GM03348 (cell line): ENCODE data around the gene PLCD3.
A peak's percentile ranks its signal among the peaks of the same experiment; 100 is the strongest.
"Not testable (repeated sequence)": the region's sequence is repeated elsewhere in the genome, so short reads cannot be mapped to it uniquely, and the experiment has no call there.

Experiments
- DNase-seq: peaks from one replicate; pipeline ENCODE4 v3.0.0; 2012; ENCODE audit warnings: low spot score

PLCD3 gene

DNA sequence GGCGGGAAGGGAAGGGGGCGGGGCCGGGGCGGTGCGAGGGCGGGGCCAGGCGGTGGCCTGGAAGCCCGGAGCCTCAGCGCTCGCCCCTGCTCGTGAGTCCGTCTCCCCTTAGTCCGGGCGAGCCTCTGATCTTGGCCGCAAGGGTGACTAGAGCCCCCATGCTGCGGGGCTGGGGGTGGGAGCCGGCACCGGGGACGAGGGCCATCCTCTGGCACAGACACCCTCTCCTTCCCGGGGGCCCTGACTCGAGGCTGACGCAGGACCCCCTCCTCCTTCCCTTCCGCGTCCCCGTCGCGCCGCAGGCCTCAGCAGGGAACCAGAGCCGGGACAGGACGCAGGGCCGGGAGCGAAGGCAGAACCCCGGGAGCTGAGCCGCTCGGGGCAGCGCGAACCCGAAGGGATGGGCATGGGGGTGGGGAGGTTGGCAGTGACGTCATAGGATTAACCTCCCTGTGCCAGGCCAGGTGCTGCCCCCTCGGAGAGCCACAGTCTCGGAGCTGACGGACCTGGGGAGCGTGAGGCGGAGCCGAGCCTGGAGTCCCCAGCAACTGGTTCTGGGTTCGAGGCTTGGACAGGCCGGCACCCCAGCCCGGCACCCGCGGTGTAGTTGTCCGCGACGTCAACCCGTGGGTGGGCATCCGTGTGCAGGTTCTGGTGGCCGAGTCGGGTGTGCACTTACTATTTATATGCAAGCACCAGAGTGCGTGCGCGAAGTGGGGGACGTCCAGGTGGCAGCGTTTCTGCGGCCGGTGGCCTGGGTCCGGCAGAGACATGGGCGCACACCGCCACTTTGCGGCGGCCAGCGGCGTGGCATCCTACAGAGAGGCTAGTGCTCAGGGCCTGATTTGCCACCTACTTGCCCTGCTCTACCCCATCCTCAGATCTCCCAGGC, 503 bp upstream of the PLCD3 start:
- DNase-seq: peak; percentile 94

DNA sequence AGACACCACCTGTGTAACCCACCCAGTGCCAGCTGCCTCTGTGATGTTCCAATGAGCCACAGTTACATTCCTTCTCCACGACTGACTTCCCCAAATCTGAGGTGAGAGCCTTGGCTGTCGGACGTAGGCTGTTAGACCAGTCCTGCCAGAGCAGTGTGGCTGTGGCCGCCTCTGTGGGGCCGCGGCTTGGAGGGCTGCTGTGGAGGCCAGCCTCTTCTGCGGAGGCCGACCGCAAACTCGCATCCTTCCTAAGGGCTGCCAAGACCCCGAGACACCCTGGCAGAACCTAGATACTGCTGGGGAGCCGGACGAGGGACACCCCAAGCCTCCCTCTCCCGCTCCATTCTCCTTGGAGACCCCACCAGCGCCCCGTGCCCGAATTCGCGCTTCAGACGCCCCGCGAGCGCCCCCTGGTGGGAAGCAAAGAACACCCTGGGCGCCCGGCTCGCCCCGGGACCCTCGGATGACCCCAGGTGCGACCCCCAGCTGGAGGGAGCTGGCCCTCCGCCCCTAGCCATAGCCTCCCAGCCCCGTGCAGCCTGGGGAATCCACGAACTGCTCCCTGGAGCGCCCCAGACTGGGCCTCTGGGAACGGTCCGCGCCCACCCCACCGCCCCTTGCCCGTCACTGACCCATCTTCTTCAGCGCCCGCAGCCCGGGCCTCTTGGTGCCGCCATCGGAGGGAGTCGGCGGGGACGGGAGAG, 547 bp downstream of the PLCD3 start:
- peak; percentile 61 for DNase-seq

DNA sequence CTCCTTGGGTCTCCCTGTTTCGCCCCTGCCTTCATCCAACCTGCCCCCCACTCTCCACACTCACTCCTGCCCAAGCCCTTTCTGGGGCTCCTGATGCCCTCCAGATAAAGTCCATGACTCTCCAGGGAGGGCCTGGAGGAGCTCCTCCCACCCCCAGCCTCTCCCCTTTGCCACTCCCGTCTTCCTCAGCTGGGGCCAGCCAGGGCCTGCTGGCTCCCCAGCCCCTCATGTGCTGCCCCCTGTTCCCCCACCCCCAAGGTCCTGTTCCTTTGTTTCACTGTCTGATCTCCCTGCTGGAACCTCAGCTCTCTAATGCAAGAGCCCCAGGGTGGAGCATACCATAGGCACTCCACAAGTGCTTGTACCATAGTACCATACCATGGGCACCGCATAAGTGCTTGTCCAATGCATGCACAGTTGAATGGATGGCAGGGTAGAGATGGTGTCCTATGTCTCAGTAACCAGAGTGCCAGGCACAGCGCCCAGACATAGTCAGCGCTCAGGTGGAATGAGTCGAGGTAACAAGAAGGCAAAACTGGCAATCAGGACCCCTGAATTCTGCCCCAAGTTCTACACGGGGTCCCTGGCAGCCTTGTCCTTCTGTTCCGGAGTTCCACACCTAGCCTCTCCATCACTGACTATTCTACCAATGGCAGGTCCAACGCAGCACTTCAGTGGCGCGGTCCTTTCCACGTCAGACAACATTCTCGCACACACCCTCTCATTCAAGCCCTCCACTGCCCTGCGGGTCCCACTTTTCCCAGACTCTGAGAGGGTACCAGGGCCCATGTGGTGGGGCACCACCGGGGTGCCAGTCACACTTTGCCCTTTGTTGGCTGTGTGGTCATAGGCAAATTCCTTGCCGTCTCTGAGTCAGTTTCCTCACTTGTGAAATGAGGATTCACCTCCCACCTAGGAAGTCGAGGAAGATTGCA, 1.4 kb downstream of the PLCD3 start:
- DNase-seq: no peak

DNA sequence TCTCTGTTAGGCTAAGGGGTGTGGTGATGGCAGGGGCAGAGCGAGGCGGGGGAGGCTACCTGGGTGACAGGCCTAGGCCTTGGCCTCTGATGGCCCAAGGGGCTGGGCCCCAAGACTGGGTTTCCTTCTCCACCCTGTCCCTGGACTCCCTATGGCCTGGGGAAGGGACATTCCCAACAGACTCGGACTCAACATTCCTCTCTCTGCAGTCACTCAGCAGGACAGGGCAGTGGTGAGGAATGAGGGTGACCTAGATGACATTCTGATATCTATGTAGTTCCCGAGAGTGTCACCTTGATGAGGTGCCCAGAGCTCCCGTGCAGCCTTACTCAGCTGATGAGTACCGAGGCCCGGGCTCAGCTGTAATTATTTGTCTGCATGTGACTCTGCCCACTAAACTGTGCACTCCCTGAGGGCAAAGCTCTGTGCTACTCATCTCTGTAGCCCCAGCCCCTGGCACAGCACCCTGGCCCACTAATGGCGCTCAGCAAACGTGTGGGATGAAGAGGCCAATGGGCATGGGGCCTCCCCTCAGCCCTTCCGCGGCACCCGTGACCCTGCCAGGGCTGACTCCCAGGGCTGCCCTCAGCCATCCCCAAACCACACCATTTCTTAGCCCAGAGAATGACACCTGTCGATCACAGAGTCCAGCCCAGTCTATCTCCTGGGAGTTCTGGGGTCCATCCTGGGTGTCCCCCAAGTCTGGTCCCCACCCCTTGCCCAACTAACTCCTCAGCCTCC, 2.2 kb downstream of the PLCD3 start:
- no peak for DNase-seq

DNA sequence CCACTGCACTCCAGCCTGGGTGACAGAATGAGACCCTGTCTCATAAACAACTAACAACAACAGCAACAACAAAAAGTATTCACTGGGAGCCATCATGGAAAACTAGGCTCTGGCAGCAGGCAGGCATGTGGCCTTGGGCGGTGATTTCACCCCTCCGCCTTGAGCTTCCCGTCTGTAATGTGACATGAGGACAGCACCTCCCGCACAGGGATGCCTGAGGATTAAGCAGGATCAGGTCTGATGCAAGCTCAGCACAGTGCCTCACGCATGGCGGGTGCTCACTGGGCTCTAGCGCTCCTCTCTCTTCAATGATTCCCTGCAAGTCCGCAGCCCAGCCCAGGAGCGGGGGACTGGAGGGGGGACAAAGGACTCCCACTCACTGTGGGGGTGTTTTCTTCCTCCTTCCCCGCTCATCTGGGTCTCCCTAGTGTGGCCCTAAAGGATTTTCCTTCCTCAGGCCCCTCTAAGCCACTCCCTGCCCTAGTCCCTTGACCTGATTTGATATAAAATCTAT, 2.8 kb downstream of the PLCD3 start:
- no peak for DNase-seq

DNA sequence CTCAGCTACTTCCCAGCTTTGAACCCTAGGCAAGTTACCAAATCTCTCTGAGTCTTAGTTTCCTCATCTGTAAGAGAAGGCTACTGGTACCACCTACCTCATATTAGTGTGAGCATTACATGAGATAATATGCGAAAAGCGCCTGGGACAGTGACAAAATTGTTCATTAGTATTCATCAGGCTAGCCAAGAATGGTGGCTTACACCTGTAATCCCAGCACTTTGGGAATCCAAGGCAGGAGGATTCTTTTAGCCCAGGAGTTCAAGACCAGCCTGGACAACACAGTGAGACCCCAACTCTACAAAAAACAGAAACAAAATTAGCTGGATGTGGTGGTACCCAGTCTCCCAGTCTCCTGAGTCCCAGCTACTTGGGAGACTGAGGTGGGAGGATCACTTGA, 3.3 kb downstream of the PLCD3 start:
- DNase-seq: no peak

DNA sequence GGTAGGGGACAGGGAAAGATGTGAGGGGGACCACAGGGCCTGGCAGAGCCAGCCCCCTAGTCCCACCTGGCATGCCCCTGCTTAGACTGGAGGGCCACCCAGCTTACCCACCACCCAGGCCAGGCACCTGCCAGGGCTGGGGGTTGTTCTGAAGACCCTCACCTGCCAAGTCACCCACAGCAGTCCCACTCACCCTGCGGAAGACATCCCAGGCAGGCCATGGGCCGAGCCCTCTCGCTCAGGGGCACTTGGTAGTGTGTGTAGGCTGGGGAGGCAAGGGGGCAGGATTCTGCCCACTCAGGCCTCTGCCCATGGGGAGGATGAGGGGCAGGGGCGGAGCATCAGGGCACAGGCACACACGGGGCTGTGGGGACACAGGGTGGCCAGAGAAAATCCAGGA, 4.0 kb downstream of the PLCD3 start:
- no peak for DNase-seq

DNA sequence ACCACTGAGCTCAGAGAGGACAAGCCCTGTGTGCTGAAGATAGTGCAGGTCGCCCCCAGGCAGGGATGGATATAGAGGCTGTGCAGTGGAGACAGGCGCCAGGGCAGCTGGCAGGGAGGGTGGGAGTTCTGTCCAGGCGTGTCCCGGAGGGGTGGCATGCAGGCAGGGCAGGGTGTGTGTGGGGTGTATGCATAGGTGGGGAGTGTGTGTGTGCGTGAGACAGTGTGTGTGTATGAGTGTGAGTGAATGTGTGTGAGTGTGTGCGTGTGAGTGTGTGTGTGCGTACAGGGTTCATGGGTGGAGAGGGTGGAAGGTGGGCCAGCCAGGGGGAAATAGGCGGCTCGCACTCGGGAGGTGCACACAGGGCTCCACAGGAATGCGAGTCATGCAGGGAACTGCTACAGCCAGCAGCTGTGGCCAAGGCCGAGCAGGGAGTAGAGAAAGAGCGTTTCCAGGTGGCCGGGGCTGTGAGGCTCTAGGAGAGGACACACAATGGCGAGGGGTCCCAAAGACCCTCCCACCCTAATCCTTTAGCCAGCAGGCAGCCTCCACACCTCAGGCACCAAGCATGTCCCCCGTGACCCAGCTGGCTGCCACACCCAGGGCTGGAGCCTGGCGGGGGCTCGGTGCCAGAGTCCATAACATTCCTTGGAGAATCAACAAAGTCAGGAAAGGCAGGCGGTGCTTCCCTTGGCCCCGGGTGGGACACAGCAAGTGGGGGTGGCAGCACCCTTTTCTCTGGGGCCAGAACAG, 4.6 kb downstream of the PLCD3 start:
- peak; percentile 77 for DNase-seq

DNA sequence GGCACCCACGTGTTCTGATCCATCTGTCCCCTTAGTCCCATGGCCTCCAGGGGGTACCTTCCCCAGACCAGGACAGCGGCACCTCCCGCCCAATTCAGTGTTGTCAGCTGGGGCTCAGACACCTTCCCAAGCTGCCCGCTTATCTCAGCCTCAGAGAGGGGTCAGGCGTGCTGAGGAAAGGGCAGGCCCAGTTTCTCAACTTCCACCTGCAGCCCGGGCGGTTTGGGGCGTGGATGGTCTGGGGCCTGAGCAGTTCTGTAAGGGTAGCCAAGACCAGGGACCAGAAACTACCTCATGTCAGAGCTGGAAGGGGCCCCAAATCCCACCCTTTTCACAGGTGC, 5.1 kb downstream of the PLCD3 start:
- no peak for DNase-seq

DNA sequence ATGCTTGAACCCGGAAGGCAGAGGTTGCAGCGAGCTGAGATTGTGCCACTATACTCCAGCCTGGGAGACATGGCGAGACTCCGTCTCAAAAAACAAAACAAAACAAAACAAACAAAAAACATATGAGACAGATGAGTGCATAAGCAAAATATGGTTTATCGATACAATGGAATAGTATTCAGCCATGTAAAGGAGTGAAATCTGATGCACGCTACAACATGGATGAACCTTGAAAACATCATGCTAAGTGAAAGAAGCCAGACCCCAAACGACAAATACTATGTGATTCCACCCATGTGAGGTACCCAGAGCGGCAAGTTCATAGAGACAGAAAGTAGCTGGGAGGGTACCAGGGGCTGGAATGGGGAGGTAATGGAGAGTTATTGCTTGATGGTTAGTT, 6.8 kb downstream of the PLCD3 start:
- no peak for DNase-seq

DNA sequence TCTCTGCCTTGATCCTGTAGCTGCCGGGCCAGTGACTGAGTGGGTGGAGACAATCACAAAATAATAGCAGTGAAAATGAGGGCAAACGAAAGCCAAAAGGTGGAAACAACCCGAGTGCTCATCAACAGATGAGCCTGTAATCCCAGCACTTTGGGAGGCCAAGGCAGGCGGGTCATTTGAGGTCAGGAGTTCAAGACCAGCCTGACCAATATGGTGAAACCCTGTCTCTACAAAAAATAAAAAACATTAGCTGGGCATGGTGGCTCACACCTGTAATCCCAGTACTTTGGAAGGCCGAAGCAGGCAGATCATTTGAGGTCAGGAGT, 7.6 kb downstream of the PLCD3 start:
- not testable (repeated sequence) for DNase-seq

DNA sequence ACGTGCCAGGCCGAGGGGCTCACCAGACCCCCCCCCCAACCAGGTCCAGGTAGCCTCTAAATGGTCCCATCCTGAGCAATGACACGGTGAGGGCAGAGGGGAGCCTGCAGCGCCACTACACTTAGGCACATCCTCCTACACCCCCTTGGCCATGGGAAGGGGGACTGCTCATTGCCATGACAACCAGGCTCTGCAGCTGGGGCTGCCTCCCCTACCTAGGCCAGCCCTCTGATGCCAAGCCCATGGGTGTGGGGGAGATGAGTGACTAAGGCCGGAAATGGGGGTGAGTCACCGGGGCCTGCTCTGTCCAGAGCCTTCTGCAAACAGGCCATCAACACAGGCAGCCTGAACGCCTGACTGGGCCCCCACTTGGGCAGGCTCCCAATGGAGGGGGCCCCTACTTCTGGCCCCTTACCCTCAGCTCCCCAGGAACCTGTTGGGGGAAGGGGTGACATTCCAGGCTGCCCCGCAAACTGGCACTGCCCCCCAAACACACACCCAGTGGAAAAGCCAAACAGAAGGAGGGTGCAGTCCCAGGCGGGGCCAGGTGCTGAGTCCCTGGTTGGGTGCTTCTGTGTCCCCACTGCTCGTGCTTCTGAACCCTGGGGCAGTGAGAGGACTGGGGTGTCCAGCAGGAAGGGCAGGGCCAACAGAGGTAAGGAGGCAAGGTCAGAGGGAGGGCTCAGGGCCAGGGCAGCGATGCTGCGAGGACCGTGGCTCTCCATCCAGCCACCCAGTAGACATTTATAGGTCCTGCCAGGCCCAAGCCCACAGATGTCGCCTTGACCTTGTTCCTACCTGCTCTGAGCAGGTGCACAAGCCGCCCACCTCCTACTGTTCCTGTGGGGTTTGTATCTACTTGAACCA, 8.2 kb downstream of the PLCD3 start:
- DNase-seq: peak; percentile 94

DNA sequence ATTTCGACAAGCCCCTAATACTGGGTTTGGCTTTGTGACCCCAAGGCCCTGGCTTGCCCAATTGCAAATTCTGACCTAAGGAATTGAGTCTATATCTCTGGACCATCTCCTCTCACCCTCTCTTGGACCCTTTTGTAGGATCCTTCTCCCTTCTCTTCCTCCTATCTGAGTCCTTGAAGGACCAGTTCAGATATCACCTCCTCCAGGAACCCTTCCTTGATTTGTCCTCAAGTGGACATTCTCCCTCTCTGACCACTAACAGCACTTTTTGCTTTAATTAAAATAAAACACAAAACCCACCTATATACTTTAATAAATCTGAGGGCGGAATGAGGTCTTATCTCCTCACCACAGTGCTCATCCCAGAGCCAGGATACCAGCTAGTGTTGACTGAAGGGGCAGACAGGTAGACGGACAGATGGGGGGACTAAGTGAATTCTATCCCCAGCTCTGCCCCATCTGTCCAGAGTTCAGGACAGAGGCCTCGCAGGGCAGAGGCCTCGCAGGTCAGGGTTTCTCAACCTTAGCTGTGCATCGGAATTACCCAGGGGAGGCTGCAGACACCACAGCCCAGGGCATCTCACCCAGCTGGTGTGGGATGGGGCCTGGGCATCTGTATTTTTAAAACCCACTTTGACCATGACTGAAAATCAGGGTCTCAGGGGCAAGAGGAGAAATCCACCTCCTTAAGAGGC, 9.1 kb downstream of the PLCD3 start:
- no peak for DNase-seq

DNA sequence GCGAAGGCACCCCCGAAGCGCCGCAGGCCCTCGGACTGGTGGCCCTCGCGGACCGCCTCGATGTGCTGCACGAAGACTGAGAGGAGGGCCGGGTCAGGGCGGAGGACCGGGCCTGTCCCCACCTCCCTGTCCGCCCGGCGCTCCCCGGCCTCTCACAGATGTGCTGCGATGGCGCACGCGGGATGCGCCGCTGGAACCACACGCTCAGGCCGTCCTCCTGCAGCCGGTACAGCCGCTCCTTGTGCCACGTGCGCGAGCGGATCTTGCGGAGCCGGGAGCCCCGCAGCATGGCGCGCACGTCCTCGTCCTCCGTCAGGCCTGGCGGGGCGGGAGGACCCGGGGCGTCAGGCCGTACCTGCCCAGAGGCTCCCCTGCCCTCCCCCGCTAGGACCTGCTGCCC, 11.3 kb downstream of the PLCD3 start:
- DNase-seq: no peak

DNA sequence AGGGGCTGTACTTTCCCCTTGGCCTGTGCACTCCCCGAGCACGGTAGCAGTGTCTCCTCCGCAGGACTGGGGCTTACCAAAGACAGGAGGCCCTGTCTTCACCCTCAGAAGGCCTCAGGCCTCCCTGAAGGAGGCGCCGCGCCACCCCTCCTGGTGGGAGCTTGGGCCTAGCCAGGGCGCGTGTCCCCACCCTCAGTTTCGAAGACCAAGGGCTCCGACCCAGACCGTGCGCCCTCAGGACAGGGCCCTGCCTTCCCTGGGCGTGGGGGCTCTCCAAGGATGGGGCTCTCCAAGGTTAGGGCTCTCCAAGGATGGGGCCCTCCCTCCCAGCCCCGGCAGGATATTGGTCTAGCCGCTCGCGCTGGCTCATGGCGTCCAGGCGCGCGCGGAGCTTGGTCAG, 11.8 kb downstream of the PLCD3 start:
- no peak for DNase-seq

DNA sequence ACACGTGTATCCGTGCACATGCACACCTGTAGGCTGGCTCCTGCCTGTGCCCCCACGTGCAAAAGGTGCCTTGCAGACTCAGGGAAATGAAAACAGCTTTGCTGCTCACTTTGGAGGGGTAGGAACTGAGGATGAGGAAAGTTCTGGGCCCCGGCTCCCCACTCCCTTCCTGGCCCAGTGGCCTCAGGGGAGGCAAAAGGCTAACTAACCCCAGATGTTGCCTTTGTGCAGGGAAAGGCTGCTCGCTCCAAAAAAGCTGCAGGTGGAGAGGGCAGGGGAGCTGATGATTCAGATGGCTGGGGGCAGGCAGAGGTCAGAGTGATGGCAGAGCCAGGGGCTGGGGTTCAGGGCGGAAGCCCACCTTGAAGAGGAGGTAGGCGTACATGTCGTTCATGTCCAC, 12.4 kb downstream of the PLCD3 start:
- DNase-seq: no peak

DNA sequence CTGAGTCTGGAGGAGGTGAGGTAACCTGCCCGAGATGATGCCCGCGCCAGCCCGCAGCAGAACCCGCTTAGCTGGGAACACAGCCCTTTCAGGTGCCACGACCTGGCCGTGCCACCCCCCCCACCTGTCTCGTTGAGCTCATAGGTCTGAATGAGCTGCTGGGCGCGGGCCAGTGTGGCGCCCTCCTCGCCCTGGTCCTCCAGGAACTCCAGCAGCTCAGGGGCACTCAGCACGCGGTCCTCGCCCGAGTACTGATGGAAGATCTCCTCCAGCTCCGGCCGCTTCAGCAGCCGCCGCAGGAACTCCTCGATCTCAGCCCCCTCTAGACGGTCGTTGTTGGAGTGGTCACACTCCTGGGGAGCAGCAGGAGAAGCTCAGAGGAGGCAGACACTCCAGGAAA, 13.6 kb downstream of the PLCD3 start:
- DNase-seq: no peak

DNA sequence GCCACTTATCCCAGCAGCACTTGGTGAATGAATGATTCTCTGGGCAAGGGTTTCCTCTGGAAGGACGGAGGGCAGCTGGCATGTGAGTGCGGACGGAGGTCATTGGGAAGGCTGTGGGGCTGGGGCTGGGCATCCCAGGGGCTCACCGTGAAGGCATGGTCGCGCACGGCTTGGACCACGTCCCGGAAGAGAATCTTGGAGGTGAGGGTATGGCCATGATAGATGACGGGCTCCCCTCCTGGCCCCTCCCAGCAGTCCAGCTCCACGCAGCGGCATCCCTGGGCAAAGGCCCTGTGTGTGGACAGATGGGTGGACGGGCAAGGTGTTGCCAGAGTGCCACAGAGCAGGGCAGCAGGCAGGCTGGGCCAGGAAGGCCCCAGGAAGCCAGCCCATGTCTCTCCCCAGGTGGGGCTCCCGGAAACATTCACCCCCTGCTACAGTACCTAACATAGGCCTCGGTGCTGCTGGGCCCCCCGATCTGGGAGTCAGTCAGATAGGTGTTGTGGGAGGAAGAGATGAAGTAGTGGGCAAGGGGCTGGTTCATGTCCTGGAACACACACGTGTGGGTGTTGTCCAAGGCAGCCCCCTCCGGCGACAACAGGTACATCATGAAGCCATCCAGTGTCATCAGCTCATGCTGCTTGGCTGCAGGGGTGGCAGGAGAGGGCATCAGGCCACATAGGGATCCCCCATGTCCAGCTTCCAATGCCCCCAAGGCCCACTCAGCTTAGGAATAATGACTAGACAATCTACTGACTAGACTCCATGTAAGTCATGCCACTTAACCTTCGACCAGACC, 14.3 kb downstream of the PLCD3 start:
- no peak for DNase-seq

DNA sequence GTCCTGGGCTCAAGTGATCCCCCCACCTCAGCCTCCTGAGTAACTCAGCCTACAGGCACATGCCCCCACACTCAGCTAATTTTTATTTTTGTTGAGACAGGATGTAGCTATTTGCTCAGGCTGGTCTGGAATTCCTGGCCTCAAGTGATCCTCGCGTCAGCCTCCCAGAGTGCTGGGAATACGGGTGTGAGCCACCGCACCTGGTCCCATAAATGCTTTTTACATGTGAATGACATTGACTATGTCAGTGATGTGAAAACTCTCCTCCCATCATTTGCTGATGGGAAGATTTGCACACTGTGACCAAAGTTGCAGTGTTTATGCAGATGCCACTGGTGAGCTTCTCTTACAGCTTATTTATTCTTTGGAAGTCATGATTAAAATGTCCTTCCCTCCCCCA, 15.0 kb downstream of the PLCD3 start:
- no peak for DNase-seq
